ENCODE results near the gene TRIM14. TPM values are rescaled to one million over a fixed set of nuclear protein-coding genes. Genes with fewer than 3 reads are reported as not detected.

Gene TRIM14
- total RNA-seq, 2 donors from 2014 or later: 2.1 to 4.9 TPM

DNA sequence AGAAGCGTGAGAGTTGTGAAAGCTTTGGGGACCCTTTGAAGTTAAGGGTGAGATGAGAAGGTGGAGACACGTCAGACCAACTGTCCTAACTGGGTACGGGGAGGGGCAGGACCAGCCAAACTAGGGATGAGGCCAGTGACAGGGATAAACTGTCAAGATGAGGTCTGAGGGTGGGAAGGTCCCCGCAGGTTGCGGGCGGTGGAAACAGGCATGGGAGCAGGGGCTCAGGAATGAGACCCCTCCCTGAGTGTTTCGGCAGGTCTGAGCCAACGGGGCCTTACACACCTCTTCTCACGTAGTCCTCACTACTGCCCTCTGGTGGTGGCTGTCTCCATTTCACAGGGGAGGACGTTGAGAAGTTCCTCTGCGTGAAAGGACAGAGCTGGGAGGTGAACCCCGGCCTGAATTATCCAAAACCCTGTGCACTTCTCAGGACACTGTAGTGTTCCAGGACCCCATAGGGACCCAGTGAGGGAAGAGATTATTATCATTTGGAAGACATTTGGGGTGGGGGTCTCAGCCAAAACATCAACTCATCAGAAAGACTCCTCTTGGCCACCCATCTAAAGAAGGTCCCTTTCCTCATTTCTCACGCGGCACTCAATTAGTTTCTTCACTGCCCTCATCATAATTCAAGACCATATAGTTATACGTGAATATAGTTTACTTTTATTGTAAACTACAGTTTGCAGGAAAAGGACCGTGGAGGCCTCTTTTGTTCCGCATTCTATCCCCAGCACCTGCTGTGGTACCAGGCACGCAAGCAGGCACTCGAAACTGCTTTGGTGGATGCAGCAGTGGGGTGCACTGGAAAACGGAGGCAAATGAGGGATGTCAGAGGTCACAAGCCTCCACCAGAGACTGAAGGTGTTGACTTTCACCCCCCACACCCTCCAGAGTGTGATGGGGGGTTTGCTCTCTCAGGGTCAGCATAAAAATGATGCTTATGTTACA, 84.2 kb downstream of the TRIM14 start:
- Histone ChIP-seq H3K27me3 (no peaks in the 10 kb centered on the region), H3K27ac (no peak overlapping the region), H3K4me1 (peaks cover 6% of the 10 kb centered on the region), H3K4me3 (no peak overlapping the region), H3K36me3 (replicated peaks in 1 of 2; ENCODE audit: insufficient read depth in 1 of 2, low read depth in 2 of 2) (no peaks in the 10 kb centered on the region), H3K9me3 (no peaks in the 10 kb centered on the region)
- TF ChIP-seq POLR2A (IDR thresholded peaks at IDR 0.05) (no peak), CTCF (IDR thresholded peaks at IDR 0.05) (peak; percentile 69 to 80 (median 74))
- ATAC-seq: peak; percentile 84
- WGBS, 2 donors: 28 to 29% methylated on average over 18 to 20 of the region's 20 CpGs
- intact Hi-C loops (cut with DNase I): loop anchor here (5.0 to 10.0 kb wide), 2 partner anchors 50 to 108 kb away; partner anchors contain the start of gene ANP32B
- peak; percentile 85 to 89 (median 88) for DNase-seq

- Histone ChIP-seq H3K9me3 (no peaks in the 10 kb centered on the region), H3K27me3 (no peaks in the 10 kb centered on the region), H3K27ac (no peak overlapping the region), H3K36me3 (replicated peaks in 1 of 2; ENCODE audit: insufficient read depth in 1 of 2, low read depth in 2 of 2) (no peaks in the 10 kb centered on the region), H3K4me3 (no peak overlapping the region), H3K4me1 (peaks cover 6% of the 10 kb centered on the region)
- ATAC-seq (no peak), DNase-seq (no peak)
- 81 to 100% methylated on average over 1 of the region's 1 CpG for WGBS, 2 donors
- intact Hi-C loops (cut with DNase I): loop anchor here (5.0 to 10.0 kb wide), 2 partner anchors 47 to 105 kb away; partner anchors contain the start of gene ANP32B
- TF ChIP-seq CTCF (IDR thresholded peaks at IDR 0.05) (no peak), POLR2A (IDR thresholded peaks at IDR 0.05) (no peak)
These were observed 87.1 kb downstream of the TRIM14 start for GRCh38 chr9:98031935-98032334.

GRCh38 chr9:98031169-98031568, 87.9 kb downstream of the TRIM14 start:
- Histone ChIP-seq H3K27ac (no peak overlapping the region), H3K27me3 (no peaks in the 10 kb centered on the region), H3K4me1 (peaks cover 6% of the 10 kb centered on the region), H3K4me3 (no peak overlapping the region), H3K36me3 (replicated peaks in 1 of 2; ENCODE audit: insufficient read depth in 1 of 2, low read depth in 2 of 2) (no peaks in the 10 kb centered on the region), H3K9me3 (no peaks in the 10 kb centered on the region)
- no peak for TF ChIP-seq CTCF (IDR thresholded peaks at IDR 0.05)
- TF ChIP-seq POLR2A (IDR thresholded peaks at IDR 0.05): no peak
- ATAC-seq: no peak
- DNase-seq: no peak
- intact Hi-C loops (cut with DNase I): loop anchor here (5.0 to 10.0 kb wide), 2 partner anchors 46 to 104 kb away; partner anchors contain the start of gene ANP32B

DNA sequence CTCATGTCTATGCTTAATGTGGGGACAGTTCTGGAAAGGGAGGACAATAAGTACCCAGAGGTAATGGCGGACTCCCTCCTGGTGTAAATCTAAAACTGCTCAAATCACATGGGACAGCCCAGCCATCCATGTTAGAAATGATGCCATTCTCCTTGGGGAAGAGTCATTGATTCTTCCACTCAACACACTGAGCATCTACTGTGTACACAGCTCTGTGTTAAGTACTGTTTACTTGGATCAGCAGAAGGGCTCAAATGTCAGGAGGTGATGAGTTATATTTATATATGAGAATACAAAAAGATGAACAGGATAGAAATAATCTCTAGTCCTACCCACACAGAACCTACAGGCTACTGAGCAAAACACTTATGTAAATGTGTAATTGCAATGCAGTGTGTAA, 94.3 kb downstream of the TRIM14 start:
- Histone ChIP-seq H3K9me3 (no peaks in the 10 kb centered on the region), H3K4me1 (no peaks in the 10 kb centered on the region), H3K36me3 (replicated peaks in 1 of 2; ENCODE audit: insufficient read depth in 1 of 2, low read depth in 2 of 2) (no peaks in the 10 kb centered on the region), H3K27ac (no peak overlapping the region), H3K4me3 (no peak overlapping the region), H3K27me3 (no peaks in the 10 kb centered on the region)
- TF ChIP-seq POLR2A (IDR thresholded peaks at IDR 0.05) (no peak), CTCF (IDR thresholded peaks at IDR 0.05) (no peak)
- intact Hi-C loops (cut with DNase I): no loop called here
- DNase-seq (no peak), ATAC-seq (no peak)
- WGBS, 2 donors: 100% methylated on average over 1 of the region's 1 CpG
